HepG2 (cell line): ENCODE results near the gene DCP2. TPM values are rescaled to one million over a fixed set of nuclear protein-coding genes. Genes with fewer than 3 reads are reported as not detected.

Experiments
- ATAC-seq: fragments of 200-7000 bp; cut with Tn5 transposase; 3 replicates; pipeline ENCODE4 v1.9.1; 2020; ENCODE audit warnings: mild to moderate bottlenecking, moderate library complexity
- BruUV-seq: library from RNA; stranded (reverse); fragments of 400-500 nt; replicated peaks from 2 replicates; lab custom pipeline; 2021; lab: Mats Ljungman, UMichigan
- CTCF ChIA-PET: fragments of 300-600 bp; formaldehyde crosslinking; extraction: SDS; loops from one replicate; lab custom pipeline; 2021; ENCODE audit warnings: low total read pairs, inconsistent platforms, low intra/inter-chr PET ratio; lab: Yijun Ruan, JAX
- POLR2A ChIA-PET: fragments of 350-600 bp; sonication (Branson Sonifier 250); formaldehyde crosslinking; loops from one replicate; lab custom pipeline; 2020; ENCODE audit warnings: antibody characterized with exemption, inconsistent platforms; lab: Yijun Ruan, JAX
- DNase-seq: peaks from one replicate; pipeline ENCODE4 v3.0.0-alpha.2; 2015; ENCODE audit warnings: low spot score
- FAIRE-seq: peaks from 3 replicates; lab custom pipeline; 2011; peaks lifted over from hg19 to GRCh38; lab: Jason Lieb, UNC
- H2AFZ ChIP-seq: one replicate; pipeline ENCODE4 v1.6.1; 2011; ENCODE audit warnings: low read length, inconsistent platforms
- H3K27ac ChIP-seq: fragments of 300-600 bp; 3 replicates; pipeline ENCODE4 v1.8.0; 2011; ENCODE audit warnings: mixed run types, mild to moderate bottlenecking, mixed read lengths, low read length, inconsistent platforms; ENCODE audit not compliant: insufficient read depth; ENCODE audit errors: extremely low read length
- H3K27me3 ChIP-seq, 2 experiments: fragments of 200-600 bp in 1 of 2; 2 replicates in 1 of 2; 3 replicates in 1 of 2; pipeline versions ENCODE4 v1.6.0 to v1.8.0; 2011; ENCODE audit warnings: low read length in 2 of 2, mild to moderate bottlenecking in 2 of 2, moderate library complexity in 2 of 2, inconsistent platforms in 1 of 2; ENCODE audit not compliant: insufficient read depth in 2 of 2, control insufficient read depth in 1 of 2
- H3K36me3 ChIP-seq, 2 experiments: fragments of 200-600 bp in 1 of 2; replicated peaks in 1 of 2; 2 replicates in 1 of 2; 3 replicates in 1 of 2; pipeline versions ENCODE4 v1.5.1 to v1.8.0; 2011; ENCODE audit warnings: low read length in 2 of 2, inconsistent platforms in 1 of 2; ENCODE audit not compliant: insufficient read depth in 2 of 2, control insufficient read depth in 1 of 2
- H3K4me1 ChIP-seq: 2 replicates; pipeline ENCODE4 v1.5.1; 2012; ENCODE audit warnings: low read length, inconsistent platforms; ENCODE audit not compliant: insufficient read depth
- H3K4me2 ChIP-seq: 2 replicates; pipeline ENCODE4 v1.6.0; 2011; ENCODE audit warnings: low read depth, low read length, inconsistent platforms
- H3K4me3 ChIP-seq, 3 experiments: fragments of 200-600 bp in 1 of 3; sonication (generic), shearing (Covaris generic) in 1 of 3; replicated peaks in 1 of 3; 2 replicates each; pipeline ENCODE4 v1.5.1; 2011 to 2016; ENCODE audit warnings: low read length in 3 of 3, inconsistent platforms in 2 of 3, low read depth in 2 of 3, mild to moderate bottlenecking in 2 of 3, control low read depth in 1 of 3, mixed read lengths in 1 of 3; ENCODE audit not compliant: insufficient read depth in 1 of 3
- H3K79me2 ChIP-seq: one replicate; pipeline ENCODE4 v1.6.1; 2011; ENCODE audit warnings: low read length, inconsistent platforms; ENCODE audit not compliant: insufficient read depth
- H3K9ac ChIP-seq: 2 replicates; pipeline ENCODE4 v1.6.0; 2011; ENCODE audit warnings: mild to moderate bottlenecking, low read depth, low read length, inconsistent platforms; ENCODE audit not compliant: insufficient read depth
- H3K9me3 ChIP-seq: 2 replicates; pipeline ENCODE4 v1.5.1; 2012; ENCODE audit warnings: mild to moderate bottlenecking, low read length
- H4K20me1 ChIP-seq: 2 replicates; pipeline ENCODE4 v1.6.0; 2011; ENCODE audit warnings: inconsistent platforms, mild to moderate bottlenecking, low read length, moderate library complexity; ENCODE audit not compliant: insufficient read depth
- ETS1 ChIP-seq: sonication (generic); formaldehyde crosslinking; IDR thresholded peaks from 2 replicates; pipeline ENCODE4 v1.4.0; 2020; ENCODE audit warnings: missing genetic modification reagents
- GRHL1 ChIP-seq: sonication (generic); formaldehyde crosslinking; conservative IDR thresholded peaks from 2 replicates; pipeline ENCODE4 v1.8.0; 2022; ENCODE audit warnings: missing genetic modification reagents
- KLF6 ChIP-seq: IDR thresholded peaks from 2 replicates; pipeline ENCODE4 v1.8.0; 2016; ENCODE audit warnings: missing biosample characterization, missing genetic modification reagents
- PAWR ChIP-seq: sonication (generic); formaldehyde crosslinking; IDR thresholded peaks from 2 replicates; pipeline ENCODE4 v1.4.0; 2020; ENCODE audit warnings: missing genetic modification reagents, mild to moderate bottlenecking, borderline replicate concordance
- PHF21A ChIP-seq: sonication (generic); formaldehyde crosslinking; IDR thresholded peaks from 2 replicates; pipeline ENCODE4 v1.5.0; 2020; ENCODE audit warnings: mild to moderate bottlenecking, missing genetic modification reagents
- SNAPC5 ChIP-seq: sonication (generic); formaldehyde crosslinking; IDR thresholded peaks from 2 replicates; pipeline ENCODE4 v1.8.1; 2023; ENCODE audit warnings: mild to moderate bottlenecking, missing genetic modification reagents, borderline replicate concordance
- ZFAT ChIP-seq: sonication (generic); formaldehyde crosslinking; conservative IDR thresholded peaks from 2 replicates; pipeline ENCODE4 v1.8.1; 2023; ENCODE audit warnings: missing genetic modification reagents, inconsistent platforms
- ZFP36L2 ChIP-seq: sonication (generic); formaldehyde crosslinking; IDR thresholded peaks from 2 replicates; pipeline ENCODE4 v1.4.0; 2020; ENCODE audit warnings: missing genetic modification reagents
- ZNF574 ChIP-seq: sonication (generic); formaldehyde crosslinking; IDR thresholded peaks from 2 replicates; pipeline ENCODE4 v1.4.0; 2020; ENCODE audit warnings: missing genetic modification reagents
- ZNF749 ChIP-seq: sonication (generic); formaldehyde crosslinking; IDR thresholded peaks from 2 replicates; pipeline ENCODE4 v1.8.0; 2022; ENCODE audit warnings: mild to moderate bottlenecking, missing genetic modification reagents, moderate library complexity, borderline replicate concordance
- ZSCAN21 ChIP-seq: sonication (generic); formaldehyde crosslinking; IDR thresholded peaks from 2 replicates; pipeline ENCODE4 v1.8.0; 2022; ENCODE audit warnings: mild to moderate bottlenecking, missing genetic modification reagents, moderate library complexity, borderline replicate concordance
- WGBS: methylation state at CpG from one replicate; pipeline ENCODE4 v1.1.6; 2017; ENCODE audit warnings: low lambda C conversion rate; 5-methylcytosine and 5-hydroxymethylcytosine counted together
- in situ Hi-C: cut with HindIII; loops from 2 replicates; pipeline ENCODE4 v1.10.0; 2017; ENCODE audit warnings: low pct_unique_long_range_greater_than_20kb; ENCODE audit not compliant: extremely low pct_ligation_motif_present
- intact Hi-C: fragments of 100-400 bp; cut with micrococcal nuclease; formaldehyde crosslinking; loops from one replicate; pipeline ENCODE4 v1.10.0; 2022; ENCODE audit not compliant: unreplicated experiment
- polyA plus RNA-seq, 8 experiments: library from polyadenylated mRNA; depleted of rRNA in 3 of 8; stranded (reverse) in 7 of 8; unstranded in 1 of 8; fragments of >200 nt; fragmentation: Illumina TruSeq in 4 of 8; extraction: Trizol in 4 of 8; gene quantifications; 2 replicates each; pipeline versions ENCODE4 v1.2.1 to v1.2.3, GENCODE V29; 2011 to 2016; ENCODE audit warnings: low read depth in 4 of 8, missing spikeins in 1 of 8, mixed read lengths in 1 of 8; ENCODE audit not compliant: insufficient read depth in 1 of 8
- total RNA-seq, 5 experiments: library from RNA; depleted of rRNA; stranded (reverse); fragments of >200 nt; fragmentation: Illumina TruSeq; extraction: Trizol; gene quantifications; 2 replicates each; pipeline ENCODE4 v1.2.3, GENCODE V29; 2016; ENCODE audit warnings: low read depth in 1 of 5

The DCP2 gene
- total and polyA plus RNA-seq, 2 of the 13 experiments (the other 11 are each of a cell fraction or from before 2014, with no cell fraction given): 16.2 to 63.4 TPM

GRCh38 chr5:113067635-113068344 is 91.2 kb downstream of the DCP2 start:
- Histone ChIP-seq H3K9ac (no peak overlapping the region), H3K4me3 (no peak overlapping the region), H2AFZ (no peak overlapping the region), H3K27ac (no peak overlapping the region), H4K20me1 (no peaks in the 10 kb centered on the region), H3K4me2 (no peak overlapping the region), H3K4me1 (no peaks in the 10 kb centered on the region), H3K79me2 (no peaks in the 10 kb centered on the region), H3K9me3 (no peaks in the 10 kb centered on the region), H3K27me3 (no peaks in the 10 kb centered on the region), H3K36me3 (no peaks in the 10 kb centered on the region)
- TF ChIP-seq KLF6 (no peak), ZFP36L2 (CRISPR knock-in tag) (no peak), ETS1 (CRISPR knock-in tag) (no peak), GRHL1 (CRISPR knock-in tag) (no peak), ZSCAN21 (no peak), SNAPC5 (CRISPR knock-in tag) (no peak), PHF21A (no peak), ZNF574 (no peak), ZNF749 (CRISPR knock-in tag) (no peak), PAWR (no peak), ZFAT (CRISPR knock-in tag) (no peak)
- WGBS: 87% methylated on average over 18 of the region's 19 CpGs
- in situ Hi-C loops (no loop called here), intact Hi-C loops (no loop called here)
- FAIRE-seq (no peak), ATAC-seq (no peak), DNase-seq (no peak)
- ChIA-PET POLR2A (no interaction called here), CTCF (no interaction called here)
- BruUV-seq: no TSS peak
